HCT116 (cell line): ENCODE data around the gene TUBB1. TPM values are rescaled to one million over a fixed set of nuclear protein-coding genes. Genes with fewer than 3 reads are reported as not detected.

Source experiments
- ATAC-seq: fragments of 200-7000 bp; cut with Tn5 transposase; 2 replicates; pipeline ENCODE4 v1.9.1; 2020; ENCODE audit warnings: mild to moderate bottlenecking, moderate library complexity
- Bru-seq: library from RNA; stranded (reverse); fragments of 400-500 nt; gene quantifications from one replicate; lab custom pipeline; 2021; lab: Mats Ljungman, UMichigan
- BruChase-seq, 2 experiments: library from RNA; stranded (reverse); fragments of 400-500 nt; gene quantifications; one replicate each; lab custom pipeline; 2021; lab: Mats Ljungman, UMichigan
- BruUV-seq: library from RNA; stranded (reverse); fragments of 400-500 nt; replicated peaks from 2 replicates; lab custom pipeline; 2021; lab: Mats Ljungman, UMichigan
- CTCF ChIA-PET: fragments of 300-600 bp; sonication (Branson Sonifier 250); formaldehyde crosslinking; loops from one replicate; lab custom pipeline; 2021; ENCODE audit warnings: antibody characterized with exemption; lab: Charles Lee
- POLR2A ChIA-PET: fragments of 300-600, 350-600 bp; sonication (Branson Sonifier 250); formaldehyde crosslinking; loops from one replicate; lab custom pipeline; 2021; ENCODE audit warnings: antibody characterized with exemption; lab: Charles Lee
- RAD21 ChIA-PET, 2 experiments: fragments of 300-600 bp; sonication (Branson Sonifier 250); formaldehyde crosslinking; loops; one replicate each; lab custom pipeline; 2023; ENCODE audit warnings: low total read pairs in 2 of 2; ENCODE audit not compliant: uncharacterized antibody in 2 of 2, unreplicated experiment in 2 of 2, low non-redundant PET in 1 of 2; lab: Charles Lee
- DNase-seq: peaks from one replicate; pipeline ENCODE4 v3.0.0-alpha.2; 2010; ENCODE audit warnings: low read depth, low spot score
- H2AFZ ChIP-seq: fragments of 200-600 bp; shearing (Covaris generic), sonication (generic); 2 replicates; pipeline ENCODE4 v1.6.1; 2017; ENCODE audit warnings: low read depth, mixed run types, mixed read lengths, antibody characterized with exemption, low read length; ENCODE audit not compliant: poor library complexity, severe bottlenecking
- H3K27ac ChIP-seq: 2 replicates; pipeline ENCODE4 v1.5.1; 2012; ENCODE audit warnings: low read depth, low read length
- H3K27me3 ChIP-seq: fragments of 200-600 bp; sonication (generic); 2 replicates; pipeline ENCODE4 v1.6.1; 2016; ENCODE audit warnings: mixed run types, low read length, mixed read lengths; ENCODE audit not compliant: insufficient read depth
- H3K36me3 ChIP-seq, 2 experiments: fragments of 200-500 bp in 1 of 2; fragments of 200-600 bp in 1 of 2; sonication (Bioruptor generic) in 1 of 2; sonication (generic) in 1 of 2; 2 replicates each; pipeline versions ENCODE4 v1.5.1 to v1.6.1; 2014 to 2016; ENCODE audit warnings: low read length in 2 of 2, inconsistent platforms in 1 of 2, mixed read lengths in 1 of 2, mixed run types in 1 of 2; ENCODE audit not compliant: insufficient read depth in 2 of 2, control insufficient read depth in 1 of 2
- H3K4me1 ChIP-seq, 2 experiments: fragments of 200-600 bp in 1 of 2; sonication (generic) in 1 of 2; 2 replicates each; pipeline versions ENCODE4 v1.5.1 to v1.6.1; 2012 to 2017; ENCODE audit warnings: low read length in 2 of 2, inconsistent platforms in 1 of 2, mild to moderate bottlenecking in 1 of 2, mixed read lengths in 1 of 2, mixed run types in 1 of 2, moderate library complexity in 1 of 2; ENCODE audit not compliant: insufficient read depth in 2 of 2, control insufficient read depth in 1 of 2
- H3K4me2 ChIP-seq: fragments of 200-600 bp; sonication (generic); 2 replicates; pipeline ENCODE4 v1.6.1; 2017; ENCODE audit warnings: mixed run types, low read length, mixed read lengths
- H3K4me3 ChIP-seq, 2 experiments: fragments of 200-600 bp in 1 of 2; sonication (generic) in 1 of 2; replicated peaks in 1 of 2; 2 replicates each; pipeline ENCODE4 v1.5.1; 2011 to 2016; ENCODE audit warnings: low read length in 2 of 2, control low read depth in 1 of 2, low read depth in 1 of 2, mild to moderate bottlenecking in 1 of 2, mixed read lengths in 1 of 2, mixed run types in 1 of 2
- H3K79me2 ChIP-seq: fragments of 200-600 bp; sonication (generic); 2 replicates; pipeline ENCODE4 v1.6.1; 2017; ENCODE audit warnings: mild to moderate bottlenecking, mixed run types, low read length, moderate library complexity, mixed read lengths; ENCODE audit not compliant: insufficient read depth
- H3K9ac ChIP-seq: fragments of 200-600 bp; sonication (generic); 2 replicates; pipeline ENCODE4 v1.6.1; 2016; ENCODE audit warnings: low read length, mixed read lengths
- H3K9me2 ChIP-seq: fragments of 200-600 bp; sonication (generic), shearing (Covaris generic); 2 replicates; pipeline ENCODE4 v1.6.1; 2017; ENCODE audit warnings: mixed run types, mild to moderate bottlenecking, moderate library complexity; ENCODE audit not compliant: insufficient read depth
- H3K9me3 ChIP-seq, 2 experiments: fragments of 200-500 bp in 1 of 2; fragments of 200-600 bp in 1 of 2; sonication (Bioruptor generic) in 1 of 2; sonication (generic) in 1 of 2; 2 replicates each; pipeline ENCODE4 v1.6.1; 2014 to 2017; ENCODE audit warnings: low read length in 2 of 2, mixed read lengths in 2 of 2, inconsistent platforms in 1 of 2, low read depth in 1 of 2, mild to moderate bottlenecking in 1 of 2, mixed run types in 1 of 2, moderate library complexity in 1 of 2; ENCODE audit not compliant: control insufficient read depth in 1 of 2, insufficient read depth in 1 of 2
- H4K20me1 ChIP-seq: fragments of 200-600 bp; sonication (generic), shearing (Covaris generic); 2 replicates; pipeline ENCODE4 v1.6.1; 2017; ENCODE audit warnings: mixed run types, mild to moderate bottlenecking, moderate library complexity; ENCODE audit not compliant: insufficient read depth
- EGR1 ChIP-seq: IDR thresholded peaks from 2 replicates; pipeline ENCODE4 v1.6.1; 2012; ENCODE audit warnings: low read depth
- ELF1 ChIP-seq: IDR thresholded peaks from 2 replicates; pipeline ENCODE4 v1.6.1; 2012; ENCODE audit warnings: low read depth, borderline replicate concordance
- EZH2 ChIP-seq: fragments of 200-600 bp; sonication (generic); IDR thresholded peaks from 2 replicates; pipeline ENCODE4 v1.6.1; 2017; ENCODE audit warnings: antibody characterized with exemption, mixed run types
- FOSL1 ChIP-seq: IDR thresholded peaks from 2 replicates; pipeline ENCODE4 v1.6.1; 2012; ENCODE audit warnings: low read depth
- JUND ChIP-seq: IDR thresholded peaks from 2 replicates; pipeline ENCODE4 v1.6.1; 2012
- MAX ChIP-seq: IDR thresholded peaks from 2 replicates; pipeline ENCODE4 v1.6.1; 2012
- POLR2AphosphoS5 ChIP-seq: IDR thresholded peaks from 2 replicates; pipeline ENCODE4 v1.6.1; 2011; ENCODE audit warnings: mild to moderate bottlenecking, low read depth, low read length, moderate library complexity
- REST ChIP-seq: IDR thresholded peaks from 2 replicates; pipeline ENCODE4 v1.6.1; 2012; ENCODE audit warnings: low read depth
- SP1 ChIP-seq: IDR thresholded peaks from 2 replicates; pipeline ENCODE4 v1.6.1; 2012; ENCODE audit warnings: low read depth
- SRF ChIP-seq: IDR thresholded peaks from 2 replicates; pipeline ENCODE4 v1.6.1; 2012; ENCODE audit warnings: low read depth
- TCF7L2 ChIP-seq: IDR thresholded peaks from 2 replicates; pipeline ENCODE4 v1.7.0; 2011; ENCODE audit warnings: borderline replicate concordance, inconsistent platforms; ENCODE audit not compliant: insufficient read depth, insufficient read length; ENCODE audit errors: extremely low read depth
- ZBTB33 ChIP-seq: IDR thresholded peaks from 2 replicates; pipeline ENCODE4 v1.6.1; 2011; ENCODE audit warnings: mild to moderate bottlenecking, low read length, moderate library complexity; ENCODE audit not compliant: insufficient replicate concordance; ENCODE audit errors: extremely low read depth
- intact Hi-C: fragments of 100-400 bp; cut with micrococcal nuclease; formaldehyde crosslinking; loops from 2 replicates; pipeline ENCODE4 v1.10.0; 2022
- long read RNA-seq: library from polyadenylated mRNA; unstranded; transcript quantifications from one replicate; pipeline ENCODE4 v2.0.0, GENCODE V29; 2021; ENCODE audit not compliant: unreplicated experiment
- polyA plus RNA-seq: library from polyadenylated mRNA; unstranded; fragments of >200 nt; gene quantifications from 2 replicates; pipeline ENCODE4 v1.2.1, GENCODE V29; 2012; ENCODE audit warnings: missing spikeins
- total RNA-seq: library from RNA; stranded (reverse); gene quantifications from one replicate; pipeline ENCODE4 v1.2.1, GENCODE V29; 2021; ENCODE audit not compliant: unreplicated experiment

Gene TUBB1
- not detected for total RNA-seq
- 0.05 and 0.10 TPM in 2 replicates for polyA plus RNA-seq
- Bru-seq, nascent RNA, result not detected
- BruChase-seq, experiment 1, labeled RNA remaining after a 6-hour chase, result not detected
- BruChase-seq, experiment 2, labeled RNA remaining after a 2-hour chase, result not detected
- long read RNA-seq, partial matches to known transcripts, result 0 of 1 reads
- long read RNA-seq, other reads (novel, unspliced or antisense), result 1 of 1 reads

- intact Hi-C loops, result no loop called here
- TF ChIP-seq JUND (no peak), TCF7L2 (no peak), MAX (no peak), SRF (no peak), FOSL1 (no peak), REST (no peak), EZH2 (no peak), SP1 (no peak), EGR1 (no peak), POLR2AphosphoS5 (no peak), ELF1 (no peak), ZBTB33 (no peak)
- Histone ChIP-seq H2AFZ (no peak within 1 kb of the TSS), H3K4me3 (no peak within 1 kb of the TSS), H3K36me3 (peaks cover 3 to 17% of the 10 kb centered on the region in 2 experiments; a peak in 2 of 4 replicates), H3K9ac (no peak within 1 kb of the TSS), H3K27me3 (no peaks in the 10 kb centered on the region), H3K79me2 (no peaks in the 10 kb centered on the region; the same call in 1 of the 2 replicates), H3K4me2 (no peak within 1 kb of the TSS), H3K9me3 (no peaks in the 10 kb centered on the region), H3K9me2 (no peaks in the 10 kb centered on the region), H3K4me1 (peaks cover 0 to 5% of the 10 kb centered on the region in 2 experiments; a peak in 2 of 4 replicates), H4K20me1 (no peaks in the 10 kb centered on the region), H3K27ac (no peak within 1 kb of the TSS)
- ChIA-PET POLR2A (interaction anchor here (0.6 kb wide), 1 partner anchor 37 kb away, joined by 6 read pairs; no protein-coding TSS in a partner anchor), RAD21 (no interaction called here), CTCF (interaction anchor here (1.0 kb wide), 1 partner anchor 13 kb away, joined by 3 read pairs; the partner anchor contains the start of gene ATP5F1E)
- DNase-seq (no peak), ATAC-seq (no peak)
- BruUV-seq, result no TSS peak
Observed at GRCh38 chr20:59019217-59019616, at the start of gene TUBB1. Gene TUBB1, plus strand, starts transcription at chr20:59019429. Its CDS starts 94 bp downstream, at chr20:59019523.
